HepG2 (cell line): ENCODE results near the gene CCDC87. TPM values are rescaled to one million over a fixed set of nuclear protein-coding genes. Genes with fewer than 3 reads are reported as not detected.

Experiments
- BHLHE40 ChIP-seq: IDR thresholded peaks from 2 replicates; pipeline ENCODE4 v1.6.1; 2011; ENCODE audit warnings: low read length, improper control_type of control experiment
- ELF1 ChIP-seq: sonication (generic); formaldehyde crosslinking; IDR thresholded peaks from 2 replicates; pipeline ENCODE4 v1.4.0; 2020; ENCODE audit warnings: missing genetic modification reagents
- ISL2 ChIP-seq: sonication (generic); formaldehyde crosslinking; IDR thresholded peaks from 2 replicates; pipeline ENCODE4 v1.5.0; 2020; ENCODE audit warnings: missing genetic modification reagents
- KAT2B ChIP-seq: fragments of 150-350 bp; IDR thresholded peaks from 2 replicates; pipeline ENCODE4 v1.6.1; 2014; ENCODE audit warnings: low read depth, low read length, borderline replicate concordance
- KDM3A ChIP-seq: IDR thresholded peaks from 2 replicates; pipeline ENCODE4 v1.6.1; 2018; ENCODE audit warnings: low read depth, missing compliant biosample characterization
- KLF16 ChIP-seq, 2 experiments: sonication (generic) in 1 of 2; formaldehyde crosslinking in 1 of 2; IDR thresholded peaks; 2 replicates each; pipeline versions ENCODE4 v1.6.1 to v1.8.0; 2016 to 2023; ENCODE audit warnings: missing genetic modification reagents in 2 of 2, missing compliant biosample characterization in 1 of 2
- MYC ChIP-seq: sonication (generic); formaldehyde crosslinking; IDR thresholded peaks from 2 replicates; pipeline ENCODE4 v1.9.0; 2021; ENCODE audit warnings: missing genetic modification reagents, borderline replicate concordance
- NFE2 ChIP-seq: sonication (generic); formaldehyde crosslinking; IDR thresholded peaks from 2 replicates; pipeline ENCODE4 v1.4.0; 2020; ENCODE audit warnings: missing genetic modification reagents
- NR2F1 ChIP-seq, 2 experiments: fragments of 450-650 bp in 1 of 2; formaldehyde crosslinking in 1 of 2; IDR thresholded peaks; 2 replicates each; pipeline versions ENCODE4 v1.5.0 to v1.6.1; 2016 to 2020; ENCODE audit warnings: mild to moderate bottlenecking in 1 of 2, missing compliant biosample characterization in 1 of 2, missing genetic modification reagents in 1 of 2, moderate library complexity in 1 of 2
- STAT6 ChIP-seq: sonication (generic); formaldehyde crosslinking; IDR thresholded peaks from 2 replicates; pipeline ENCODE4 v1.4.0; 2020; ENCODE audit warnings: missing genetic modification reagents, mild to moderate bottlenecking, borderline replicate concordance
- TCF12 ChIP-seq, 2 experiments: fragments of 450-650 bp in 1 of 2; sonication (generic) in 1 of 2; formaldehyde crosslinking in 1 of 2; IDR thresholded peaks; 2 replicates each; pipeline versions ENCODE4 v1.6.1 to v1.8.0; 2017 to 2022; ENCODE audit warnings: antibody characterized with exemption in 1 of 2, mild to moderate bottlenecking in 1 of 2, missing genetic modification reagents in 1 of 2, moderate library complexity in 1 of 2
- ZFP37 ChIP-seq: sonication (generic); formaldehyde crosslinking; IDR thresholded peaks from 2 replicates; pipeline ENCODE4 v1.4.0; 2020; ENCODE audit warnings: missing genetic modification reagents, borderline replicate concordance
- ZMYM4 ChIP-seq: sonication (generic); formaldehyde crosslinking; IDR thresholded peaks from 2 replicates; pipeline ENCODE4 v1.8.1; 2023; ENCODE audit warnings: mild to moderate bottlenecking, missing genetic modification reagents
- ZNF331 ChIP-seq: sonication (generic); formaldehyde crosslinking; IDR thresholded peaks from 2 replicates; pipeline ENCODE4 v1.4.0; 2020; ENCODE audit warnings: missing genetic modification reagents
- polyA plus RNA-seq, 8 experiments: library from polyadenylated mRNA; depleted of rRNA in 3 of 8; stranded (reverse) in 7 of 8; unstranded in 1 of 8; fragments of >200 nt; fragmentation: Illumina TruSeq in 4 of 8; extraction: Trizol in 4 of 8; gene quantifications; 2 replicates each; pipeline versions ENCODE4 v1.2.1 to v1.2.3, GENCODE V29; 2011 to 2016; ENCODE audit warnings: low read depth in 4 of 8, missing spikeins in 1 of 8, mixed read lengths in 1 of 8; ENCODE audit not compliant: insufficient read depth in 1 of 8
- total RNA-seq, 5 experiments: library from RNA; depleted of rRNA; stranded (reverse); fragments of >200 nt; fragmentation: Illumina TruSeq; extraction: Trizol; gene quantifications; 2 replicates each; pipeline ENCODE4 v1.2.3, GENCODE V29; 2016; ENCODE audit warnings: low read depth in 1 of 5
- TF ChIP-seq, protein P1 (sequence below): sonication (generic); formaldehyde crosslinking; IDR thresholded peaks from 2 replicates; pipeline ENCODE4 v1.5.1; 2020; ENCODE audit warnings: mild to moderate bottlenecking, missing genetic modification reagents
- TF ChIP-seq, protein P2 (sequence below): sonication (generic); formaldehyde crosslinking; IDR thresholded peaks from 2 replicates; pipeline ENCODE4 v1.9.0; 2021; ENCODE audit warnings: mild to moderate bottlenecking, missing genetic modification reagents

Gene CCDC87
- total and polyA plus RNA-seq, 2 of the 13 experiments (the other 11 are each of a cell fraction or from before 2014, with no cell fraction given) = 0.05 to 0.42 TPM

DNA sequence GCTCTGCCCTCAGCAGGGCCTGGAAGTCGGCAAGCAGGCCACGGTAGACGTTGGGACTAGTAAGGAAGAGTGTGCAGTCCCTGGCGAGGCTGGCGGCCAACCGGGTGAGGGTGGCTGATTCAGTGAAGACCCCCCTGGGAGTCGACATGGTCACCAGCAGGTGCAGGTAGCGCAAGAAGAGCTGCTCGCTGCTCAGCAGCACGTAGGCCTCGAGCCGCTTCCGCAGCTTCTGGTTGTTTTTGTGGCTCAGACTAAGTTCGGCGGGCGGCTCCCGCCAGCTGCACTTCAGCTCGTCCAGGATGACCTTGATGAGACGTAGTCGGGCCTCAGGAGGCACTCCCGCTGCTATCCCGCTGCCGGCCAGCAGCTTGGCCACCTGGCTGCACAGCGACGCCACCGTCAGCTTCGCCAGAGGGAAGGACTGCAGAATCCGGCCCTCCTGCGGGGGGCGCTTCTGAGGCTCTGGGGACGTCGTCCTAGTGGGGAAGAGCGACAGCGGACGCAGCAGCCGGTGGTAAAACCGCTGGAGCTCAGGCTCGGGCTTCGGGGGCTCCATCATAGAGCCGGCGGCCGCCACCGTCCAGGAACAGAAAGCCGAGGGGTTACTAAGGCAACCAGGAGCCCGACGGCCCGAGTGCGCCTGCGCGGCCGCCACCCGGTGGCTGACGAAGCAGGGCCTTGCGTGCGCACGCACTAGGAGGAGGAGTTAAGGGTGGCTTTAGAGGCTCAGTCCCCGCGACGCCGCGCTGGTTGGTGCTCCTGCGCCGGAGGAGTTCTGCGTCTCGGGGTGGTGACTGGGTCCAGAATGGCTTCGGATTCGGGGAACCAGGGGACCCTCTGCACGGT is at the start of gene CCDC87, which contains the start of gene CCS (continued):
- TF ChIP-seq STAT6 = no peak
- peak; percentile 61 for TF ChIP-seq ELF1 (CRISPR knock-in tag)
- TF ChIP-seq MYC = peak; percentile 89
- TF ChIP-seq ISL2 (CRISPR knock-in tag) = peak; percentile 48
- TF ChIP-seq ZFP37 (CRISPR knock-in tag) = peak; percentile 95
- TF ChIP-seq ZNF331 (CRISPR knock-in tag) = peak; percentile 64
- TF ChIP-seq TCF12 (IDR thresholded peaks at IDR 0.05) = no peak
- peak; percentile 65; the same call in 1 of the 2 replicates for TF ChIP-seq TCF12 (CRISPR knock-in tag; IDR thresholded peaks at IDR 0.05)
- TF ChIP-seq NFE2 = no peak
- no peak for TF ChIP-seq KAT2B
- peak; percentile 69 for TF ChIP-seq ZMYM4 (CRISPR knock-in tag)
- TF ChIP-seq, protein P1, sequence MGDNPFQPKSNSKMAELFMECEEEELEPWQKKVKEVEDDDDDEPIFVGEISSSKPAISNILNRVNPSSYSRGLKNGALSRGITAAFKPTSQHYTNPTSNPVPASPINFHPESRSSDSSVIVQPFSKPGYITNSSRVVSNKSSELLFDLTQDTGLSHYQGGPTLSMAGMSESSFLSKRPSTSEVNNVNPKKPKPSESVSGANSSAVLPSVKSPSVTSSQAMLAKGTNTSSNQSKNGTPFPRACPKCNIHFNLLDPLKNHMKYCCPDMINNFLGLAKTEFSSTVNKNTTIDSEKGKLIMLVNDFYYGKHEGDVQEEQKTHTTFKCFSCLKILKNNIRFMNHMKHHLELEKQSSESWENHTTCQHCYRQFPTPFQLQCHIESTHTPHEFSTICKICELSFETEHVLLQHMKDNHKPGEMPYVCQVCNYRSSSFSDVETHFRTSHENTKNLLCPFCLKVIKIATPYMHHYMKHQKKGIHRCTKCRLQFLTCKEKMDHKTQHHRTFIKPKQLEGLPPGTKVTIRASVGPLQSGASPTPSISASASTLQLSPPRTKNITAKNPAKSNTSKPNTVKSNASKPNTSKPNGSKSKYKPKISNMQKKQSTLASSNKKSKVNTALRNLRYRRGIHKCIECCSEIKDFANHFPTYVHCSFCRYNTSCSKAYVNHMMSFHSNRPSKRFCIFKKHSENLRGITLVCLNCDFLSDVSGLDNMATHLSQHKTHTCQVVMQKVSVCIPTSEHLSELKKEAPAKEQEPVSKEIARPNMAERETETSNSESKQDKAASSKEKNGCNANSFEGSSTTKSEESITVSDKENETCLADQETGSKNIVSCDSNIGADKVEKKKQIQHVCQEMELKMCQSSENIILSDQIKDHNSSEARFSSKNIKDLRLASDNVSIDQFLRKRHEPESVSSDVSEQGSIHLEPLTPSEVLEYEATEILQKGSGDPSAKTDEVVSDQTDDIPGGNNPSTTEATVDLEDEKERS (CRISPR knock-in tag) = 0 out of 2 replicates have a peak, but pooled peaks have one; percentile 26
- TF ChIP-seq NR2F1 (CRISPR knock-in tag; IDR thresholded peaks at IDR 0.05) = no peak
- TF ChIP-seq, protein P2, sequence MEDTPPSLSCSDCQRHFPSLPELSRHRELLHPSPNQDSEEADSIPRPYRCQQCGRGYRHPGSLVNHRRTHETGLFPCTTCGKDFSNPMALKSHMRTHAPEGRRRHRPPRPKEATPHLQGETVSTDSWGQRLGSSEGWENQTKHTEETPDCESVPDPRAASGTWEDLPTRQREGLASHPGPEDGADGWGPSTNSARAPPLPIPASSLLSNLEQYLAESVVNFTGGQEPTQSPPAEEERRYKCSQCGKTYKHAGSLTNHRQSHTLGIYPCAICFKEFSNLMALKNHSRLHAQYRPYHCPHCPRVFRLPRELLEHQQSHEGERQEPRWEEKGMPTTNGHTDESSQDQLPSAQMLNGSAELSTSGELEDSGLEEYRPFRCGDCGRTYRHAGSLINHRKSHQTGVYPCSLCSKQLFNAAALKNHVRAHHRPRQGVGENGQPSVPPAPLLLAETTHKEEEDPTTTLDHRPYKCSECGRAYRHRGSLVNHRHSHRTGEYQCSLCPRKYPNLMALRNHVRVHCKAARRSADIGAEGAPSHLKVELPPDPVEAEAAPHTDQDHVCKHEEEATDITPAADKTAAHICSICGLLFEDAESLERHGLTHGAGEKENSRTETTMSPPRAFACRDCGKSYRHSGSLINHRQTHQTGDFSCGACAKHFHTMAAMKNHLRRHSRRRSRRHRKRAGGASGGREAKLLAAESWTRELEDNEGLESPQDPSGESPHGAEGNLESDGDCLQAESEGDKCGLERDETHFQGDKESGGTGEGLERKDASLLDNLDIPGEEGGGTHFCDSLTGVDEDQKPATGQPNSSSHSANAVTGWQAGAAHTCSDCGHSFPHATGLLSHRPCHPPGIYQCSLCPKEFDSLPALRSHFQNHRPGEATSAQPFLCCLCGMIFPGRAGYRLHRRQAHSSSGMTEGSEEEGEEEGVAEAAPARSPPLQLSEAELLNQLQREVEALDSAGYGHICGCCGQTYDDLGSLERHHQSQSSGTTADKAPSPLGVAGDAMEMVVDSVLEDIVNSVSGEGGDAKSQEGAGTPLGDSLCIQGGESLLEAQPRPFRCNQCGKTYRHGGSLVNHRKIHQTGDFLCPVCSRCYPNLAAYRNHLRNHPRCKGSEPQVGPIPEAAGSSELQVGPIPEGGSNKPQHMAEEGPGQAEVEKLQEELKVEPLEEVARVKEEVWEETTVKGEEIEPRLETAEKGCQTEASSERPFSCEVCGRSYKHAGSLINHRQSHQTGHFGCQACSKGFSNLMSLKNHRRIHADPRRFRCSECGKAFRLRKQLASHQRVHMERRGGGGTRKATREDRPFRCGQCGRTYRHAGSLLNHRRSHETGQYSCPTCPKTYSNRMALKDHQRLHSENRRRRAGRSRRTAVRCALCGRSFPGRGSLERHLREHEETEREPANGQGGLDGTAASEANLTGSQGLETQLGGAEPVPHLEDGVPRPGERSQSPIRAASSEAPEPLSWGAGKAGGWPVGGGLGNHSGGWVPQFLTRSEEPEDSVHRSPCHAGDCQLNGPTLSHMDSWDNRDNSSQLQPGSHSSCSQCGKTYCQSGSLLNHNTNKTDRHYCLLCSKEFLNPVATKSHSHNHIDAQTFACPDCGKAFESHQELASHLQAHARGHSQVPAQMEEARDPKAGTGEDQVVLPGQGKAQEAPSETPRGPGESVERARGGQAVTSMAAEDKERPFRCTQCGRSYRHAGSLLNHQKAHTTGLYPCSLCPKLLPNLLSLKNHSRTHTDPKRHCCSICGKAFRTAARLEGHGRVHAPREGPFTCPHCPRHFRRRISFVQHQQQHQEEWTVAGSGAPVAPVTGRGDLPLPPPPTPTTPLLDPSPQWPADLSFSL = peak; percentile 43; the same call in 1 of the 2 replicates
- TF ChIP-seq KDM3A (CRISPR knock-in tag) = peak; percentile 45; the same call in 1 of the 2 replicates
- TF ChIP-seq KLF16 (CRISPR knock-in tag; IDR thresholded peaks at IDR 0.05) = peak in 1 of 2 experiments; percentile 83; a peak in 2 of 4 replicates
- TF ChIP-seq BHLHE40 = no peak
